ENCODE data around the gene RAB6D.
"Not testable (repeated sequence)": the region's sequence is repeated elsewhere in the genome, so short reads cannot be mapped to it uniquely, and the experiment has no call there.

RAB6D gene

GRCh38 chr2:131367352-131367751 is 3.4 kb upstream of the RAB6D start:
- Histone ChIP-seq H3K9ac (ENCODE audit: low read depth in 1 of 2, low read length in 2 of 2) (no peak overlapping the region), H3K36me3 (ENCODE audit: control insufficient read depth in 1 of 2, insufficient read depth in 2 of 2, low read length in 2 of 2) (no peaks in the 10 kb centered on the region), H3K4me3 (ENCODE audit: low read depth in 1 of 2, low read length in 2 of 2) (peak overlapping the region; percentile 1 to 7), H3K27me3 (ENCODE audit: control insufficient read depth in 1 of 2, insufficient read depth in 2 of 2, low read length in 2 of 2) (peaks cover 0 to 3% of the 10 kb centered on the region in 2 donors), H3K27ac (ENCODE audit: low read depth, low read length) (no peak overlapping the region), H3K9me3 (ENCODE audit: control insufficient read depth in 1 of 2, low read length in 2 of 2) (peaks cover 2 to 8% of the 10 kb centered on the region in 2 donors), H3K4me1 (ENCODE audit: control insufficient read depth in 1 of 2, insufficient read depth in 2 of 2, low read length in 2 of 2) (no peaks in the 10 kb centered on the region)

- Histone ChIP-seq H3K27me3 (ENCODE audit: control insufficient read depth in 1 of 2, insufficient read depth in 2 of 2, low read length in 2 of 2) (peaks cover 0 to 3% of the 10 kb centered on the region in 2 donors), H3K9me3 (ENCODE audit: control insufficient read depth in 1 of 2, low read length in 2 of 2) (peaks cover 2 to 8% of the 10 kb centered on the region in 2 donors), H3K9ac (ENCODE audit: low read depth in 1 of 2, low read length in 2 of 2) (no peak overlapping the region), H3K4me1 (ENCODE audit: control insufficient read depth in 1 of 2, insufficient read depth in 2 of 2, low read length in 2 of 2) (no peaks in the 10 kb centered on the region), H3K4me3 (ENCODE audit: low read depth in 1 of 2, low read length in 2 of 2) (no peak overlapping the region), H3K36me3 (ENCODE audit: control insufficient read depth in 1 of 2, insufficient read depth in 2 of 2, low read length in 2 of 2) (no peaks in the 10 kb centered on the region), H3K27ac (ENCODE audit: low read depth, low read length) (no peak overlapping the region)
Measured at GRCh38 chr2:131366643-131367042, 2.7 kb upstream of the RAB6D start.

GRCh38 chr2:131365452-131365851 is 1.5 kb upstream of the RAB6D start:
- Histone ChIP-seq H3K9ac (ENCODE audit: low read depth in 1 of 2, low read length in 2 of 2) (no peak overlapping the region), H3K9me3 (ENCODE audit: control insufficient read depth in 1 of 2, low read length in 2 of 2) (peaks cover 2 to 8% of the 10 kb centered on the region in 2 donors), H3K27ac (ENCODE audit: low read depth, low read length) (no peak overlapping the region), H3K27me3 (ENCODE audit: control insufficient read depth in 1 of 2, insufficient read depth in 2 of 2, low read length in 2 of 2) (peaks cover 0 to 3% of the 10 kb centered on the region in 2 donors), H3K36me3 (ENCODE audit: control insufficient read depth in 1 of 2, insufficient read depth in 2 of 2, low read length in 2 of 2) (no peaks in the 10 kb centered on the region), H3K4me1 (ENCODE audit: control insufficient read depth in 1 of 2, insufficient read depth in 2 of 2, low read length in 2 of 2) (no peaks in the 10 kb centered on the region), H3K4me3 (ENCODE audit: low read depth in 1 of 2, low read length in 2 of 2) (no peak overlapping the region)

- H3K4me3 ChIP-seq (ENCODE audit: low read depth in 1 of 2, low read length in 2 of 2) = peak overlapping the region in 1 of 2 donors; percentile 28
- H3K9ac ChIP-seq (ENCODE audit: low read depth in 1 of 2, low read length in 2 of 2); H3K4me1 ChIP-seq (ENCODE audit: control insufficient read depth in 1 of 2, insufficient read depth in 2 of 2, low read length in 2 of 2); H3K27ac ChIP-seq (ENCODE audit: low read depth, low read length); H3K36me3 ChIP-seq (ENCODE audit: control insufficient read depth in 1 of 2, insufficient read depth in 2 of 2, low read length in 2 of 2); H3K9me3 ChIP-seq (ENCODE audit: control insufficient read depth in 1 of 2, low read length in 2 of 2); H3K27me3 ChIP-seq (ENCODE audit: control insufficient read depth in 1 of 2, insufficient read depth in 2 of 2, low read length in 2 of 2): not testable (repeated sequence)
Measured at GRCh38 chr2:131363213-131363612, 755 bp downstream of the RAB6D start.

GRCh38 chr2:131361773-131362172 is 2.2 kb downstream of the RAB6D start:
- not testable (repeated sequence) for H3K4me1 ChIP-seq (ENCODE audit: control insufficient read depth in 1 of 2, insufficient read depth in 2 of 2, low read length in 2 of 2); H3K9me3 ChIP-seq (ENCODE audit: control insufficient read depth in 1 of 2, low read length in 2 of 2); H3K27ac ChIP-seq (ENCODE audit: low read depth, low read length); H3K9ac ChIP-seq (ENCODE audit: low read depth in 1 of 2, low read length in 2 of 2); H3K27me3 ChIP-seq (ENCODE audit: control insufficient read depth in 1 of 2, insufficient read depth in 2 of 2, low read length in 2 of 2); H3K4me3 ChIP-seq (ENCODE audit: low read depth in 1 of 2, low read length in 2 of 2); H3K36me3 ChIP-seq (ENCODE audit: control insufficient read depth in 1 of 2, insufficient read depth in 2 of 2, low read length in 2 of 2)

- H3K9ac ChIP-seq (ENCODE audit: low read depth in 1 of 2, low read length in 2 of 2); H3K4me3 ChIP-seq (ENCODE audit: low read depth in 1 of 2, low read length in 2 of 2); H3K4me1 ChIP-seq (ENCODE audit: control insufficient read depth in 1 of 2, insufficient read depth in 2 of 2, low read length in 2 of 2); H3K27ac ChIP-seq (ENCODE audit: low read depth, low read length); H3K36me3 ChIP-seq (ENCODE audit: control insufficient read depth in 1 of 2, insufficient read depth in 2 of 2, low read length in 2 of 2); H3K27me3 ChIP-seq (ENCODE audit: control insufficient read depth in 1 of 2, insufficient read depth in 2 of 2, low read length in 2 of 2); H3K9me3 ChIP-seq (ENCODE audit: control insufficient read depth in 1 of 2, low read length in 2 of 2): not testable (repeated sequence)
Measured at GRCh38 chr2:131353167-131353697, 10.7 kb downstream of the RAB6D start.

- Histone ChIP-seq H3K36me3 (ENCODE audit: control insufficient read depth in 1 of 2, insufficient read depth in 2 of 2, low read length in 2 of 2) (no peaks in the 10 kb centered on the region), H3K27me3 (ENCODE audit: control insufficient read depth in 1 of 2, insufficient read depth in 2 of 2, low read length in 2 of 2) (no peaks in the 10 kb centered on the region), H3K9me3 (ENCODE audit: control insufficient read depth in 1 of 2, low read length in 2 of 2) (no peaks in the 10 kb centered on the region), H3K4me1 (ENCODE audit: control insufficient read depth in 1 of 2, insufficient read depth in 2 of 2, low read length in 2 of 2) (no peaks in the 10 kb centered on the region), H3K9ac (ENCODE audit: low read depth in 1 of 2, low read length in 2 of 2) (no peak overlapping the region), H3K4me3 (ENCODE audit: low read depth in 1 of 2, low read length in 2 of 2) (no peak overlapping the region), H3K27ac (ENCODE audit: low read depth, low read length) (no peak overlapping the region)
Measured at GRCh38 chr2:131349021-131349420, 14.9 kb downstream of the RAB6D start.

GRCh38 chr2:131347035-131347434 is 16.9 kb downstream of the RAB6D start:
- not testable (repeated sequence) for H3K9me3 ChIP-seq (ENCODE audit: control insufficient read depth in 1 of 2, low read length in 2 of 2); H3K4me1 ChIP-seq (ENCODE audit: control insufficient read depth in 1 of 2, insufficient read depth in 2 of 2, low read length in 2 of 2); H3K27me3 ChIP-seq (ENCODE audit: control insufficient read depth in 1 of 2, insufficient read depth in 2 of 2, low read length in 2 of 2); H3K9ac ChIP-seq (ENCODE audit: low read depth in 1 of 2, low read length in 2 of 2); H3K4me3 ChIP-seq (ENCODE audit: low read depth in 1 of 2, low read length in 2 of 2); H3K27ac ChIP-seq (ENCODE audit: low read depth, low read length); H3K36me3 ChIP-seq (ENCODE audit: control insufficient read depth in 1 of 2, insufficient read depth in 2 of 2, low read length in 2 of 2)

- not testable (repeated sequence) for H3K27ac ChIP-seq (ENCODE audit: low read depth, low read length); H3K9me3 ChIP-seq (ENCODE audit: control insufficient read depth in 1 of 2, low read length in 2 of 2); H3K36me3 ChIP-seq (ENCODE audit: control insufficient read depth in 1 of 2, insufficient read depth in 2 of 2, low read length in 2 of 2); H3K9ac ChIP-seq (ENCODE audit: low read depth in 1 of 2, low read length in 2 of 2); H3K27me3 ChIP-seq (ENCODE audit: control insufficient read depth in 1 of 2, insufficient read depth in 2 of 2, low read length in 2 of 2); H3K4me3 ChIP-seq (ENCODE audit: low read depth in 1 of 2, low read length in 2 of 2); H3K4me1 ChIP-seq (ENCODE audit: control insufficient read depth in 1 of 2, insufficient read depth in 2 of 2, low read length in 2 of 2)
Measured at GRCh38 chr2:131339307-131339706, 24.7 kb downstream of the RAB6D start.

- not testable (repeated sequence) for H3K27me3 ChIP-seq (ENCODE audit: control insufficient read depth in 1 of 2, insufficient read depth in 2 of 2, low read length in 2 of 2); H3K27ac ChIP-seq (ENCODE audit: low read depth, low read length); H3K4me1 ChIP-seq (ENCODE audit: control insufficient read depth in 1 of 2, insufficient read depth in 2 of 2, low read length in 2 of 2); H3K36me3 ChIP-seq (ENCODE audit: control insufficient read depth in 1 of 2, insufficient read depth in 2 of 2, low read length in 2 of 2); H3K9ac ChIP-seq (ENCODE audit: low read depth in 1 of 2, low read length in 2 of 2); H3K9me3 ChIP-seq (ENCODE audit: control insufficient read depth in 1 of 2, low read length in 2 of 2); H3K4me3 ChIP-seq (ENCODE audit: low read depth in 1 of 2, low read length in 2 of 2)
Measured at GRCh38 chr2:131335319-131335718, 28.6 kb downstream of the RAB6D start.

- H3K27me3 ChIP-seq (ENCODE audit: control insufficient read depth in 1 of 2, insufficient read depth in 2 of 2, low read length in 2 of 2); H3K4me1 ChIP-seq (ENCODE audit: control insufficient read depth in 1 of 2, insufficient read depth in 2 of 2, low read length in 2 of 2); H3K36me3 ChIP-seq (ENCODE audit: control insufficient read depth in 1 of 2, insufficient read depth in 2 of 2, low read length in 2 of 2); H3K27ac ChIP-seq (ENCODE audit: low read depth, low read length); H3K9ac ChIP-seq (ENCODE audit: low read depth in 1 of 2, low read length in 2 of 2); H3K9me3 ChIP-seq (ENCODE audit: control insufficient read depth in 1 of 2, low read length in 2 of 2); H3K4me3 ChIP-seq (ENCODE audit: low read depth in 1 of 2, low read length in 2 of 2): not testable (repeated sequence)
Measured at GRCh38 chr2:131332709-131333108, 31.3 kb downstream of the RAB6D start.
